HG03571 (cell line): Measurements from ENCODE around the gene KISS1.
"Not testable (repeated sequence)": the region's sequence is repeated elsewhere in the genome, so short reads cannot be mapped to it uniquely, and the experiment has no call there.

ENCODE experiments used
- ATAC-seq: cut with Tn5 transposase; IDR thresholded peaks from one replicate; pipeline ENCODE4 v1.9.1; 2021; ENCODE audit not compliant: unreplicated experiment

The KISS1 gene, protein sequence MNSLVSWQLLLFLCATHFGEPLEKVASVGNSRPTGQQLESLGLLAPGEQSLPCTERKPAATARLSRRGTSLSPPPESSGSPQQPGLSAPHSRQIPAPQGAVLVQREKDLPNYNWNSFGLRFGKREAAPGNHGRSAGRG

DNA sequence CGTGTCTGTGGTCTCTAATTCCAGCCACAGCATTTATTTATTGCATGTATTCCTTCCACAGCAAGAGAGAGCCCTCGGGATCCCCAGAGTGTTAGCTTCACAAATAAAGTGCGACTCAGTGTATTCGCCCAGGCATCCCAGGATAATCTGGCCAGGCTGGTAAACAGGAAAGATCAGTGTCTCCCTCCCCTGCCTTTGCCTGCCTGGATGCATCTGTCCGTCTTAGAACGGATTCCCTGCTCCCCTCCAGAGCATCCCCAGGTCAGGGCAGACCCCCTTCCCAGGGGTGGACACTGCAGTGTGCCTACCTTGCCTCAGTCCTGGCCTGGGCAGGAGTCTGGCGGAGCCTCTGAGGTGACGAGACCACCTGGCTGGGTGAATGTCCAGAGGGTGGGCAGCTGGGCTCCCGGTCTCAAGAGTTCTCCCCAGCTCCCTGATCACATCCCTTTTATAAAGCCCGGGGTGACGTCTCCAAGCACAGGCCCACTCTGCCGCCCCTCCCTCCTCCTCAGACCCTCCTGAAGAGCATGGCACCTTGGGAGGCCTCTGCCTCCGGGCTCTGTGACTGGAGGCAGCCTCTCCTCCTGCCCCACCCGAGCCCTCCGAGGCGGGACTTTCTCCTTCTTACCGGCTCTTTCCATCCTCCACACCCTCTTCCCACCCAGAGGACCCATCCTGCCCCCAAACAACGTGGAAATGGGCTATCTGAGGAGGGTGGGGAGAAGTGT is at the start of gene KISS1:
Gene KISS1, minus strand, starts transcription at position 424 of the 728 bp plus-strand sequence. CDS start 3,615 bp downstream, outside the sequence.
- ATAC-seq: no peak

DNA sequence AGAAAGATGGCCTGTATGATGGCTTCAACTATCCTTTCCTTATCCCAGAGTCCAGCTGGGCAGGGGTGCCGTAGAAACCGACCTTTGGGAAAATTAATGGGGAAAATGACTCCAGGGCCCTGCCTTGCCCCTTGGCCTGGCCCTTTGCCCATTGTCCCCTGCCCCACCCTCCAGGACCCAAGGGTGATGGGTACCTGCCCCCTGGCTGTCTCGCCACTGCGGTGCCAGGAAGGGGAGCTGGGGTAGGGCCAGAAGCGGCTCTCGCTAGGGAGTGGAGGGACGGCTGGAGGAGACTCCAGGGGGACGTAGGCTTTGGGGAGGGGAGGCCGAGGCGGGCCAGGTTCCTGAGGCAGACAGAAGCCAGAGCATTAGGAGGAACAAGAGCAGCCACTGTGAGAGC is 46.6 kb upstream of the KISS1 start:
- ATAC-seq: no peak

DNA sequence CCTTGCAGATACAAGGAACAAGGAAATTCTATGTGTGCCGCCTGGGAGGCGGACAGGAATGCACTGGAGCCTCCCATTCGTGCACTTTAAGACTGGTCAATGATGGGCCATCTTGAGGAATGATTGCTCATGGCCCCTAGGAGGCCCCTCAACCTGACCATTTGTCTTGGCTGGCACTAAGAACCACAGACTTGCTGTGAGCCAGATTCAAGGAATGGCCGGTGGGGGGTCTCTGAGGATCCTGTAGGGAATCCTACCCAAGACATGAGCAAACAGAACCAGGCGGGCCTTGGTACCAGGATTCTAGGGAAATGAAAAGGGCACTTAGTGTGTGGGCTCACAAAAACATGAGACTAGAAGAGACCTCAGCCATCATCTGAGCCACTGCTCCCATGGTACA is 45.6 kb upstream of the KISS1 start:
- no peak for ATAC-seq

DNA sequence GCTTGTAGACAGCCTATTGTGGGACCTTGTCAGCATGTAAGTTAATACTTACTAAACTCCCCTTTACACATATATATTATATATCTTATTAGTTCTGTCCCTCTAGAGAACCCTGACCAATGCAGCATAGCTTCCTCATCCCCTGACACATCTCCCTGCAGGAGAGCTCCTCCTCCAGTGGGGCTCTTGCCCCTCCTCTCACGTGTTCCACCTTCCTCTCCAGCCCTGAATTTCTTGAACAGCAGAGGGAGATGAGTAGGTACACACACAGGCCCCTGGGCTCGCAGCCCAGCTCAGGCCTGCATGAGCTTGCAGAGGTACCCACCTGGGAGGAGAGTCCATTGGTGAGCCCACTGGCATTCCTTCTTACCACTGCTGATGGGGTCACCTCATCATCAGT is 44.8 kb upstream of the KISS1 start:
- no peak for ATAC-seq

DNA sequence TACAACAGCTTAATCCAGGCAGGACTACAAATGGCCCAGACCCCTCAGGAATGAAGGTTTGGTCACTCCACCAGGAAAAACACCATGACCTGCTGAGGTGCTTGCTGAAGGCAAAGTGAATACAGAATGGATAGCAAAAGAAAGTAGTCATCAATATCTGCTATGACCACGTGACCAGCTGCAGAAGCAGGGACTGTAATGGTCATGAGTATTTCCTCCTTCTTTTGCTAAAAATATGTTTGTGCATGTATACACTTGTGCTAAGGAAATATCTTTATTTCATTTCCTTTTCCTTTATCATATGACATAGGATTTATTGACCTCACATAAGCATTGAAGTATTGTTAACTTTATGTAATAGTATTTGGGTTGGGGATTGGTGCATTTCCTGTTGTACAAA is 43.9 kb upstream of the KISS1 start:
- ATAC-seq: no peak

DNA sequence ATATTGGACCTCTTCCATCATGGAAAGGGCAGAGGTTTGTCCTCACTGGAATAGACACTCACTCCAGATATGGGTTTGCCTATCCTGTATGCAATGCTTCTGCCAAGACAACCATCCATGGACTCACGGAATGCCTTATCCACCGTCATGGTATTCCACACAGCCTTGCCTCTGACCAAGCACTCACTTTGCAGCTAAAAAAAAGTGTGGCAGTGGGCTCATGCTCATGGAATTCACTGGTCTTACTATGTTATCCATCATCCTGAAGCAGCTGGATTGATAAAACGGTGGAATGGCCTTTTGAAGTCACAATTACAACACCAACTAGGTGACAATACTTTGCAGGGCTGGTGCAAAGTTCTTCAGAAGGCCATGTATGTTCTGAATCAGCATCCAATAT is 43.1 kb upstream of the KISS1 start:
- ATAC-seq: not testable (repeated sequence)

DNA sequence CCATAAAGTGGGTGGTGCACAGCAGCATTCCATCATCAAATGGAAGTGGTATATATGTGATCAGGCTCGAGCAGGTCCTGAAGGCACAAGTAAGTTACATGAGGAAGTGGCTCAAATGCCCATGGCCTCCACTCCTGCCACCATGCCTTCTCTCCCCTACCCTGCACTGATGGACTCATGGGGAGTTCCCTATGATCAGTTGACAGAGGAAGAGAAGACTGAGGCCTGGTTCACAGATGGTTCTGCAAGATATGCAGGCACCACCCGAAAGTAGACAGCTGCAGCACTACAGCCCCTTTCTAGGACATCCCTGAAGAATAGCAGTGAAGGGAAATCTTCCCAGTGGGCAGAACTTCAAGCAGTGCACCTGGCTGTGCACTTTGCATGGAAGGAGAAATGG is 42.2 kb upstream of the KISS1 start:
- not testable (repeated sequence) for ATAC-seq

DNA sequence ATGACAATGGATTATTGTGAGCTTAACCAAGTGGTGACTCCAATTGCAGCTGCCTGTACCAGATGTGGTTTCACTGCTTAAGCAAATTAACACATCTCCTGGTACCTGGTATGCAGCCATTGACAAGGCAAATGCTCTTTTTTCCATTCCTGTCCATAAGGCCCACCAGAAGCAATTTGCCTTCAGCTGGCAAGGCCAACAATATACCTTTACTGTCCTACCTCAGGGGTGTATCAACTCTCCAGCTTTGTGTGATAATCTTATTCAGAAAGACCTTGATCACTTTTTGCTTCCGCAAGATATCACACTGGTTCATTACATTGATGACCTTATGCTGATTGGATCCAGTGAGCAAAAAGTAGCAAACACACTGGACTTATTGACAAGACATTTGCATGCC is 41.2 kb upstream of the KISS1 start:
- not testable (repeated sequence) for ATAC-seq

DNA sequence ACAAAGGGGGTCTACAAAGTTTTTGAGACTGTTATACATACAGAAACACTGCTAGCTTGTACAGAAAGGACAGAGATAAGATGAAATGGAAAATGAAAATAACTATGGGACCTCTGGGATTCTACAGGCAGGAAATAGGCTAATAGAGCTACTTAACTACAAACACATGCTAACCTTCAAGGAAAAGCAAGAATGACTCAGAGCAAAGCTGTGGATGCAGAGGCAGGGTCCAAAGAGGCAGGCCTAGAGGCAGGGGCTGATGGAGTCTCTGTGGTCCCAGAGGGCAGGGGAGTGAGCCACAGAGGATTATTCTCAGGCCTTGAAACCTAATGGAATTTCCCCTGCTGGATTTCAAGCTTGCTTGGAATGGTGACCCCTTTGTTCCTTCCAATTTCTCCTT is 36.2 kb upstream of the KISS1 start:
- no peak for ATAC-seq

DNA sequence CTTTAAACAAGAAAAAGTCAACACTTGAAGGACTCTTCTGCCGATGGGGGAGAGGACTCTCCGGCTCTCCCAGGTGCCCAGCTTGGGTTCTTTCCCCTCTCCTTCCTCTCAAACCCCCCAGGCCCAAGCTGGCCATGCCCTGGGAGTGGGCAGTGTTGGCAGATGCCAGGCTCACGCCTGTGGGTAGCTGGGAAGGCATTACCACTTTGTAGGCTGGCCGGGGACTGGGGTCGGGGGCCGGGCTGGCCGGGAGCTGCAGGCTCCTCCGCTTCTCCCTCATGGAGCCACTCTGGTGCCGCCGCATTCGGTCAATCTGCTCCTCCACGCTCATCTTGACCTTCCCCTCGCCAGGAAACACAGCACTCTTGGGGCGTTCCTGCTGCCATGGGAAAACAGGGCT is 33.9 kb upstream of the KISS1 start:
- no peak for ATAC-seq

DNA sequence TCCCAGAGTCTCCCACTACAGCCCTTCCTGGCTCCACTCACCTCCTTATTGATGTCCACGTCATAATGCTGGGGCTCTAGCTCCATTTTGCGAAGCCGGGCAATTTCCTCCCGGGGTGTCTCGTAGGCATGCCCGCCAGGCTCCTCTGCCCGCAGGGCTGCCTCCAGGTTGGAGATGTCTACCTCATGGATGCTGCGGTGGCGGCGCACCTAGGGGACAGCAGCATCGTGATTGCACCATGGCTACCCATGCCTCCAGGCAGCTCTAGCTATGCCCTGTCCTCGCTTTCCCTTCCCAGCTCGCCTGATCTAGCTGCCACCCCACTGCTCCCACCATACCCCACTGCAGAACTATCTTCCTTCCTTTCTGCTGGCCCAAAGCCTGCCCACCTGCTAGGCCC is 32.6 kb upstream of the KISS1 start:
- no peak for ATAC-seq

DNA sequence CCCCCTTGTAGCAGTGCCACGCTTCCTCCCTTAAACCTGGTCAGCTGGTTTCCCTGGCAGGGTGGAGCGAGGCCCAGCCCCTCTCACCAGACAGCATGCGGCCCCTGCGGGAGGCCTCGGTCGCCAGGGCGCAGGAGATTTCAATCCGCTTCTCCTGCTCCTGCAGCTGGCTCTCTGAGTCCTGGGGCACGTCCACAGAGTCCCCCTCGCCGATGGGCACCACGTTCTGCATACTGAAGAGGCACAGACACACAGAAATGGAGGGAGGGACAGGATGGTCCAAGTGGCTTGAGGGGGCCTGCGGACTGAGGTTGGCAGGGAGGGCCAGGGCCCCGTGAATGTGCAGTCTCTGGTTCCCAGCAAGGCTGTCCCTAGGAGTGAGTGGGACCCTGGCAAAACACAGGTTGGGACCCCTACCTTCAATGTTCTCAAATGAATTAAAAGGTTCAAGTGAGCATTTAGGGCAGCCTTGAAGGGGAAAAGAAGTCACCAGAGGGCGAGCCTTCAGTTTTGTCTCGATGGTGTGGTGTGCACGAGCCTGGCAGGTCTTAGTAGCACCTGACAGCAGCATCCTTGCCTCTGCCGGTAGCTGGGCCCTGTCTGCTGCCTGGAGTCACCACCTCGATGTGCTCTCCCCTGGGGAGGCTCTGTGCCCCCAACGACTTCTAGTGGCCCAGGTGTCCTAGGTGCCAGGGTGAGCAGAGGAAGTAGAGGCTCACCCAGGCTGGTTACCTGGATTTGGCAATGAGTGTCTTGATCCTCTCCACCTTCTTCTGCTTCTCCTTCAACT is 31.9 kb upstream of the KISS1 start:
- no peak for ATAC-seq

DNA sequence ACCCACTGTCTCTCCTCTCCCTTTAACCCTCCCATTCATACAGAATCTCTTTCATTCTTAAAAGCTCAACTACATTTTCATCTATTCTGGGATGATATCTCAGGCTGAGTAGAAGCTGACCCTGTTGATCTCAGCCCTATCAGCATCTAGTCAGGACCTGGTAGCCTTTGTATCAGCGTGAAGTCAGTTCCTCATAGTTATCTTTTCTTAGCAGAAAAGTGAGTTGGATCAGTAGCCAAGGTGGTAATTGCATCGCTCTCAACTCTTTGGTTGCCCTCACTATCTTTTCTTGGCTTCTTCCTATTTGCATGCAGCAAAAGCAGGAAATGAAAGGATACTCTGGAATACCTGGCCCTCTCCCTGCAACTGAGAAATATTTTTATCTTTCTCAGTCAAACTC is 31.1 kb upstream of the KISS1 start:
- ATAC-seq: no peak

DNA sequence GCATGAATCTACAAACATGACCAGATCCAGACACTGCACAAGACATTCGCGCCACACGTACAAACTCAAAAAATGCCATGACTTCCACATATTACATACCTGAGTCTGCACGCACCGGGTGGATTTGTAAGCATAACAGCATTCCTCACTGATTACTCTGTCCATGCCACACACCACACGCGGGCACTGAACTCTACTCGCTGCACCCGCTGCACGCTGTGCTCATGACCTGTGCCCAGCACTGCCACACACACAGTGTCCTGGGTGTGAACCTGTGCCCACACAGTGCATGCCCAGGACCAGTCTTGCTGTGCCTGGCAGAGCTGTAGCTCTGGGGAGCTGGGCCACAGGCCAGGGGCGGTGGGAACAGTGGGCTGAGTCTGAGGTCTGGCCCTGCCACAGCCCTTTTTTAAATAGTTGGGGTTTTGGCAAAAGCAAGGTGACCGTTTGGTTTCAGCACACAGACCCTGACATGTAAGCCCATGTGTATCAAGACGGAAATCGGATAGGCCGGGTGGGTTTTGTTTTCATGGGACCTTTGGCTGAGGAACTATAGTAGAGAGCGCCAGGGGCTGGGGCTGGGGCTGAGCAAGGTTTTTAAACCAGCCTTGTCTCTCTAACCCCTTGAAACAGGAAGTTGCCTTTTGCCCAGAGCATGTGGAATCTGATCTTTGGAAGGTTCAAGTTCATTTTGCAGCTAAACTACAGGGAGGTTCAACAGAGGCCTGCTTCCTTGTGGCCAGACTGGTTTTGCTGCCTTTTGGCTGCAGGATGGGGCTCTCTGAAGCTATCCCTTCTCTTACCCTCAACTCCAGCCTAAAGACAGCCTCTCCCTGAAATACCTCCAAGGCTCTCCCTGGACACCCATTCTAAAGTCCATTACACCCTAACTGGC is 29.8 kb upstream of the KISS1 start:
- ATAC-seq: no peak

DNA sequence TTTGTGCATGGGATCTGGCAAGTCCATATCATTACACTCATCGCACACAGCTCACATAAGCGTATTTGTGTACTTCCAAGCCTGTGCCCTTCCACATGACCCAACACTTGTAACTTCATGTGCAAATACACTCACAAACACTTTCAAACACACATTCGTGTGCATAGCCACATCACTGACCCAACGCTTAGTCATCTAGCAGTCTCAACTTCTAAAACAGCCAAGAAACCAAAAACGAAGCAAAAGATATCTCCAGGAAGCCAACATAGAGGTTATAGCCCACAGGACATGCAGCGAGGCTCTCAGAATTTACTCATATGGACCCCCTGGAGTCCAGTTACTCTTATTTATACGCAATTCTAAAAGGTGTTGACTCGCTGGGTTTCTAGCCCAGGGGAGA is 28.4 kb upstream of the KISS1 start:
- no peak for ATAC-seq

DNA sequence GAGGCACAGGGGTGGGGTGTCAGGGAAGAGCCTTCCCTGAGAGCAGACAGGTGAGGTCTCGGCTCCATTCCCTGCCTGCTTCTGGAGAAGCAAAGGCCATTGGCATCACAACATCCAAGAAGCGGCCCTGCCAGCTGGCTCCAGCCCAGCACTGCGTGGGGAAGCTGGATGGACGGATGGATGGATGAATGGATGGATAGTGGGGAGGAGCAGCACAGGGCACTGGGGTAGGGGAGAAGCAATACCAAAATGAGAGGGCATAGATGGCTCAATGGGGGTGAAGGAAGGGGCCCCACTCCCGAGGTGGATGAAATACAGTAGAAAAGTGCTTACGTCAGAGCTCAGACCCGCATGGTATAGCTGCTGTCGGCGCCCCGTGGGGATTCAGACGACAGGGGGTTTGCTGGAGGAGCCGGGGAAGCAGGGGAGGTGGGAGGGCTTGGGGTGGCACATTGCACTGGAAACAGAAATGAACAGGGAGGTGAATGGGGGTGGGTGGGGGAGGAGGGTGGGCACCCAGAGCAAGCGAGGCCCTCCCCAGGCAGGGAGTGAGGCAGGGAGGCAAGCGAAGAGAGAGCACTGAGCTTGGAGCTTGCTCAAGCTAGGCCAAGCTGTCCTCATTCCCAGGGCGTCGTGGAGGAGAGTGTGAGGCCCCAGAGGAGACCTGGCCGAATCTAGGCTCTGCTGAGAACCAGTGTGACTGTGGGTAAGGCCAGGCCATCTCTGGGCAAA is 27.0 kb upstream of the KISS1 start:
- ATAC-seq: no peak

DNA sequence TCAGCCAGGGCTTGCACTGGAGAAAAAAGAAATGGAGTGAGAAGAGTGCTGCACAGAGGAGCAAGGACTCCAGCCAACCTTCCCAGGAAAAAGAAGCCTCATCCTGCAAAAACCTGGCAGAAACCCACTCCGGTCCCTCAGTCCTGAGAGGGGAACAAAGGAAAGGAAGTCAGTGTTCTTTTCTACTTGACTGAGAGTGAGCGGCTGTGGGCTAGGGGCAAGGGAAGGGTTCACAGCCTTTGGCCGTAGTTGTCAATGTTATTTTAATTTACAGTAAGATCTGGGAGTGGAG is 26.4 kb upstream of the KISS1 start:
- no peak for ATAC-seq

DNA sequence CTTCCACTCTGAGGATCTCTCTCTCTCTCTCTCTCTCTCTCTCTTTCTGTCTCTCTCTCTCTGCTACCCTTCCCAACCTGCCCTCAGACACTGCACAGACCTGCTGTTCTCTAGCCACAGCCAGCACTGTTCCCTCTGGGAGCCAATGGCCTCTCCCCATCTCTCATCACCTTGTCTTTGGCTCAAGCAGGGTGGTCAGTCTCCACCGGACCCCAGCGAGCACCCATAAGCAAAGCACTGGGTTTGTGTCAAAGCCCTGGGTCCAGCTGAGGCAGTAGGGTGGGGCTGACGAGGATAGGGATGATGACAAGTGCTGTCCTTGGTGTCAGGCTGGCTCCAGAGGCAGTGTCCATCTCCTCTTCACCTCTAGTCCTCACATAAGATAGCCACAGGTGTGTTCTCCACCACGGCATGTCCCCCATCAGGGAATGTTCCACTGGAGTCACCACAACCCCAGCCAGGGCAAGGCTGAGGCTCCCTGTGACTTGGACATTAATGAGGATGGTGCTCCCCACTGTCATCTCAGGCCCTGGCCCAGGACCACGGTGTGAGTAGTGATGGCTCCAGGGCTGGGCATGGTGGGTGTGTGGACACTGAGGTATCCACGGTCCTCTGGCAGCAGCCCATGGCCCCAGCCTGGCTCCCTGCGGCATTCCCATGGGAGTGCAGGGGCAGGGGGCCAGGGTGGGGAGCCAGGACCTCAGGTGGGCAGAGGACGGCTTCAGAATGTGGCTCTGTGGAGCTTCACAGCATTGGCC is 25.9 kb upstream of the KISS1 start:
- ATAC-seq: no peak

DNA sequence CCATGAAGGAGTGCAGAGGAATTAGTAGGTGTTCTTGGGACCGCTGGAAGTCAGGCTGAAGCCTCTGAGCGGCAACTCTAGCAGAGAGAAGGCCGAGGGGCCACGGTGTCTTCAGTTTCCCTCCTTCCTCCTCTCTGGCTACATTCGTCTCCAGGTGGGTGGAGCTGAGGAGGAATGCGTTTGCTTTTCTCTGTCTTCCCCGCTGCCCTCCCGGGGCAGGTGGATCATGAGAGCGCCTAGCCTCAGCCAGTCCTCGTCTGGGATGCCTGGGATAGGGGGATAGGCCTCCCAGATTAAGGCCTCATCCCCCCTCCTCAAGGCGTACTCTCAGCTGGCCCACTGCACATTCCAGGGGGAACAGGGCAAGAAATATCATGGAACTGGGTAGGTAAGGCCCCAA is 25.0 kb upstream of the KISS1 start:
- no peak for ATAC-seq

DNA sequence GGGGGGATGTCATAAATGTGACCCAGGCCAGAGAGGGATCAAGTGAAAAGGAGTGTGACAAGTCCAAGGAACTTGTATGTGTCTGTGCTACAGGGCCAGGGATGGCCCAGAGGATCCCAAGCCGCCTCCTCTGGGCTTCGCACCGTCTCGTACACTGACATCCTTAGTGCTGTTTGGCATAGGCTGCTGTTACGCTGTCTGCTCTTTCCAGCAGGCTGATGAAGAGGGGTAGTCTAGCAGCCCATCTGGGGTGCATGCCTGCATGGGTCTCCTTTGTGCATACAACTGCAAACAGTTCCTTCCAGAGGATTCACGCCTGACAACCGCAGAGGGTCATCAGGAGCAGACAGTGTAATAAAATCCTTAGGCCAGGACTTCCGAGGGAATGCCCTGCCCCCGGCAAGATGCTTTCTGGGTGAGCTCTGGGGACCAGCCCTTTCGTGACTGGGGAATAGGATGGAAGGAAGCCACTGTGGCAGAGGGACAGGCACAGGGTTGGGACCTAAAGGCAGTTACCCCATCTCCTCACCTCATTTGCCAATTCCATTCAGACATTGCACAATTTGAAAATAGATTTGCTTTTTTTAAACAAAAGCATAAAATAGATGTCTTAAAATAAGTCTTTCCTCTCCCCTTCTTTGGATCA is 23.8 kb upstream of the KISS1 start:
- no peak for ATAC-seq
